ENCODE data around the gene ALG12. TPM values are rescaled to one million over a fixed set of nuclear protein-coding genes. Genes with fewer than 3 reads are reported as not detected.

Gene ALG12
- total and polyA plus RNA-seq, 2 of the 4 experiments (the other 2 are of a cell fraction), result 7.2 to 10.9 TPM

DNA sequence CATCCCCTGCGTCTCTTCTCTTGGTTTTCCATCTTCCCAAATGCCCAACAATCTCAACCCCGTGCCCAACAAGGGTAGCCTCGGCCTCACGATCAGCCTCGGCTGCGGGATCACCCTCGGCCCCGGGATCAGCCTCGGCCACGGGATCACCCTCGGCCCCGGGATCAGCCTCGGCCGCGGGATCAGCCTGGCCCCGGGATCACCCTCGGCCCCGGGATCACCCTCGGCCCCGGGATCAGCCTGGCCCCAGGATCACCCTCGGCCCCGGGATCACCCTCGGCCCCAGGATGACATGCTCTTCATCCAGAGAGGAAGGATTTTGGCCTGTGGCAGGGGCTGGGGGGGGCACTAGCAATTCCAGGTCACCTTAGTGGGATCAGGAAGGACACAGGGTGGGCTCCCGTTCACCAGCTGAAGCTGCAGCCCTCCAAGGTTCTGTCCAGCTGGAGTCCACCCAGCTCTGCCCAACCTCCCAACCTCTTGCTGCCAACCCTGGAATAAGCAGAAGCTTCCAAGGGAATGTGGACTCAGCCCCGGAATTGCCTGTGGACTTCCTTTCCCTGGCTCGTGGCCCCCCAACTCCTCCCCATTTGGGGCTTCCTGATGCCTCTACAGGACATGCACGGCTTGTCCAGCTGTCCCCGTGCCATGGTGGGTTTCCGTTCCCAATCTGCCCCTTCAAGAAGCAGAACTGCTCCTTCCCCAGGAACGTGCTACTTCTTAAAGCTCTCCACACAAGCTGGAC is 6.2 kb downstream of the ALG12 start:
- H3K4me1 ChIP-seq (ENCODE audit: control insufficient read depth, insufficient read depth, low read length), result peaks cover 2% of the 10 kb centered on the region; the same call in 1 of the 2 replicates
- no peak overlapping the region for H2AK9ac ChIP-seq (replicated peaks; ENCODE audit: low read depth, low read length, poor library complexity)
- ChIA-PET POLR2A (ENCODE audit: unreplicated experiment) (no interaction called here), CTCF (no interaction called here)
- H3K14ac ChIP-seq (replicated peaks; ENCODE audit: low read depth, low read length), result no peak overlapping the region
- H2AFZ ChIP-seq (replicated peaks; ENCODE audit: low read length, poor library complexity), result no peak overlapping the region
- TF ChIP-seq CHD1 (IDR thresholded peaks at IDR 0.05; ENCODE audit: low read depth, low read length) (no peak), NFE2L2 (IDR thresholded peaks at IDR 0.05; ENCODE audit: low read depth, low read length) (no peak), MAFK (IDR thresholded peaks at IDR 0.05; ENCODE audit: low read depth, low read length) (no peak), RFX5 (IDR thresholded peaks at IDR 0.05; ENCODE audit: low read depth, low read length) (no peak), CEBPB (IDR thresholded peaks at IDR 0.05; ENCODE audit: low read depth, low read length) (no peak), FOS (IDR thresholded peaks at IDR 0.05; ENCODE audit: low read depth, low read length) (no peak), SMC3 (IDR thresholded peaks at IDR 0.05; ENCODE audit: low read depth, low read length) (no peak), MXI1 (IDR thresholded peaks at IDR 0.05; ENCODE audit: borderline replicate concordance, low read depth, low read length) (no peak), BHLHE40 (IDR thresholded peaks at IDR 0.05; ENCODE audit: low read depth, low read length) (no peak), RCOR1 (IDR thresholded peaks at IDR 0.05; ENCODE audit: insufficient replicate concordance, low read length) (no peak), MAZ (IDR thresholded peaks at IDR 0.05; ENCODE audit: borderline replicate concordance, low read depth, low read length) (no peak), RAD21 (IDR thresholded peaks at IDR 0.05; ENCODE audit: low read length) (no peak)
- TF ChIP-seq, protein P1, sequence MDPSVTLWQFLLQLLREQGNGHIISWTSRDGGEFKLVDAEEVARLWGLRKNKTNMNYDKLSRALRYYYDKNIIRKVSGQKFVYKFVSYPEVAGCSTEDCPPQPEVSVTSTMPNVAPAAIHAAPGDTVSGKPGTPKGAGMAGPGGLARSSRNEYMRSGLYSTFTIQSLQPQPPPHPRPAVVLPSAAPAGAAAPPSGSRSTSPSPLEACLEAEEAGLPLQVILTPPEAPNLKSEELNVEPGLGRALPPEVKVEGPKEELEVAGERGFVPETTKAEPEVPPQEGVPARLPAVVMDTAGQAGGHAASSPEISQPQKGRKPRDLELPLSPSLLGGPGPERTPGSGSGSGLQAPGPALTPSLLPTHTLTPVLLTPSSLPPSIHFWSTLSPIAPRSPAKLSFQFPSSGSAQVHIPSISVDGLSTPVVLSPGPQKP (IDR thresholded peaks at IDR 0.05; ENCODE audit: borderline replicate concordance, low read depth, low read length), result no peak
- TF ChIP-seq, protein P2, sequence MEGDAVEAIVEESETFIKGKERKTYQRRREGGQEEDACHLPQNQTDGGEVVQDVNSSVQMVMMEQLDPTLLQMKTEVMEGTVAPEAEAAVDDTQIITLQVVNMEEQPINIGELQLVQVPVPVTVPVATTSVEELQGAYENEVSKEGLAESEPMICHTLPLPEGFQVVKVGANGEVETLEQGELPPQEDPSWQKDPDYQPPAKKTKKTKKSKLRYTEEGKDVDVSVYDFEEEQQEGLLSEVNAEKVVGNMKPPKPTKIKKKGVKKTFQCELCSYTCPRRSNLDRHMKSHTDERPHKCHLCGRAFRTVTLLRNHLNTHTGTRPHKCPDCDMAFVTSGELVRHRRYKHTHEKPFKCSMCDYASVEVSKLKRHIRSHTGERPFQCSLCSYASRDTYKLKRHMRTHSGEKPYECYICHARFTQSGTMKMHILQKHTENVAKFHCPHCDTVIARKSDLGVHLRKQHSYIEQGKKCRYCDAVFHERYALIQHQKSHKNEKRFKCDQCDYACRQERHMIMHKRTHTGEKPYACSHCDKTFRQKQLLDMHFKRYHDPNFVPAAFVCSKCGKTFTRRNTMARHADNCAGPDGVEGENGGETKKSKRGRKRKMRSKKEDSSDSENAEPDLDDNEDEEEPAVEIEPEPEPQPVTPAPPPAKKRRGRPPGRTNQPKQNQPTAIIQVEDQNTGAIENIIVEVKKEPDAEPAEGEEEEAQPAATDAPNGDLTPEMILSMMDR (conservative IDR thresholded peaks at IDR 0.05; ENCODE audit: low read depth, low read length), result no peak
- no peak overlapping the region for H2AK5ac ChIP-seq (ENCODE audit: low read depth, low read length)
- H3K9ac ChIP-seq (ENCODE audit: low read depth, low read length), result no peak overlapping the region
- BruUV-seq (replicated peaks), result no TSS peak
- H4K91ac ChIP-seq (ENCODE audit: insufficient read depth, low read depth, low read length), result no peak overlapping the region
- peaks cover 8 to 12% of the 10 kb centered on the region in 2 experiments; a peak in 3 of 4 replicates for H3K79me1 ChIP-seq (ENCODE audit: low read depth in 1 of 2, low read length in 2 of 2)
- no peaks in the 10 kb centered on the region for H4K20me1 ChIP-seq (ENCODE audit: insufficient read depth, low read length)
- no peak overlapping the region for H4K5ac ChIP-seq (ENCODE audit: low read depth, low read length)
- no peak overlapping the region for H3K27ac ChIP-seq (ENCODE audit: insufficient read depth, low read length)
- no peak overlapping the region for H2BK120ac ChIP-seq (ENCODE audit: low read depth, low read length)
- H3K4me2 ChIP-seq (ENCODE audit: low read depth, low read length), result no peak overlapping the region
- intact Hi-C loops (cut with micrococcal nuclease) (no loop called here), dilution Hi-C loops (cut with HindIII; ENCODE audit: low sequenced_read_pairs, unreplicated experiment) (no loop called here), in situ Hi-C loops (cut with MboI; ENCODE audit: low sequenced_read_pairs) (loop anchor here (10.0 to 25.0 kb wide), 2 partner anchors 47 to 100 kb away; no protein-coding TSS in a partner anchor)
- H3K9me1 ChIP-seq (ENCODE audit: insufficient read depth, low read length), result no peaks in the 10 kb centered on the region
- H2BK20ac ChIP-seq (ENCODE audit: low read depth, low read length), result no peak overlapping the region
- H3K18ac ChIP-seq (ENCODE audit: low read depth, low read length), result no peak overlapping the region
- no peak overlapping the region for H3K23ac ChIP-seq (ENCODE audit: low read depth, low read length)
- H3K9me3 ChIP-seq (ENCODE audit: control insufficient read depth, insufficient read depth, low read length), result no peaks in the 10 kb centered on the region
- ATAC-seq (ENCODE audit: low read depth) (no peak), DNase-seq (no peak)
- H3K27me3 ChIP-seq (ENCODE audit: control insufficient read depth, insufficient read depth, low read length), result no peaks in the 10 kb centered on the region
- no peak overlapping the region for H3K4ac ChIP-seq (ENCODE audit: low read depth, low read length)
- H3K4me3 ChIP-seq (ENCODE audit: insufficient read depth, low read depth, low read length), result no peak overlapping the region
- H3K56ac ChIP-seq (ENCODE audit: extremely low read depth, insufficient read depth, low read length), result no peak overlapping the region
- H4K8ac ChIP-seq (ENCODE audit: low read depth in 2 of 2, low read length in 2 of 2), result no peak overlapping the region
- H3K36me3 ChIP-seq (ENCODE audit: control insufficient read depth, insufficient read depth, low read length), result peaks cover 31% of the 10 kb centered on the region
- no peak overlapping the region for H2BK15ac ChIP-seq (ENCODE audit: low read depth, low read length)
- 91% methylated on average over 16 of the region's 30 CpGs; no CpG with 5 or more reads in 1 of the 2 experiments for WGBS, 2 experiments (ENCODE audit: extremely low coverage in 2 of 2, insufficient read length in 1 of 2)
- no peak overlapping the region for H2BK5ac ChIP-seq (ENCODE audit: low read depth, low read length, poor library complexity, severe bottlenecking)

All from IMR-90 (cell line).